Astrocyte (in vitro differentiated cells and primary cell): ENCODE measurements around the gene FAM222A. TPM values are rescaled to one million over a fixed set of nuclear protein-coding genes. Genes with fewer than 3 reads are reported as not detected.
A peak's percentile ranks its signal among the peaks of the same experiment; 100 is the strongest.

Experiments
- DNase-seq: peaks from one replicate; pipeline ENCODE4 v3.0.0-alpha.2; 2010; ENCODE audit warnings: low read depth
- FAIRE-seq: peaks from 2 replicates; lab custom pipeline; 2011; peaks lifted over from hg19 to GRCh38; lab: Jason Lieb, UNC
- H2AFZ ChIP-seq: 2 replicates; pipeline ENCODE4 v1.6.0; 2012; ENCODE audit warnings: low read depth, low read length, inconsistent platforms
- H3K27ac ChIP-seq: 2 replicates; pipeline ENCODE4 v1.5.1; 2011; ENCODE audit warnings: low read depth, low read length, inconsistent platforms
- H3K27me3 ChIP-seq: 2 replicates; pipeline ENCODE4 v1.6.0; 2011; ENCODE audit warnings: low read length, inconsistent platforms; ENCODE audit not compliant: insufficient read depth
- H3K36me3 ChIP-seq: 2 replicates; pipeline ENCODE4 v1.5.1; 2011; ENCODE audit warnings: low read length, inconsistent platforms; ENCODE audit not compliant: insufficient read depth
- H3K4me1 ChIP-seq: 2 replicates; pipeline ENCODE4 v1.5.1; 2011; ENCODE audit warnings: low read length, inconsistent platforms; ENCODE audit not compliant: insufficient read depth
- H3K4me2 ChIP-seq: 2 replicates; pipeline ENCODE4 v1.6.0; 2012; ENCODE audit warnings: low read length, inconsistent platforms
- H3K4me3 ChIP-seq: 2 replicates; pipeline ENCODE4 v1.5.1; 2011; ENCODE audit warnings: low read depth, mild to moderate bottlenecking, low read length, inconsistent platforms; ENCODE audit not compliant: insufficient read depth
- H3K79me2 ChIP-seq: 2 replicates; pipeline ENCODE4 v1.6.0; 2012; ENCODE audit warnings: mild to moderate bottlenecking, low read length, inconsistent platforms; ENCODE audit not compliant: insufficient read depth
- H3K9ac ChIP-seq: 2 replicates; pipeline ENCODE4 v1.6.0; 2012; ENCODE audit warnings: mild to moderate bottlenecking, low read length, inconsistent platforms
- H3K9me3 ChIP-seq: 2 replicates; pipeline ENCODE4 v1.5.1; 2012; ENCODE audit warnings: low read depth, mild to moderate bottlenecking, low read length, inconsistent platforms; ENCODE audit not compliant: insufficient read depth
- H4K20me1 ChIP-seq: 2 replicates; pipeline ENCODE4 v1.6.0; 2012; ENCODE audit warnings: low read length, inconsistent platforms; ENCODE audit not compliant: insufficient read depth
- H3K27ac Mint-ChIP-seq: one replicate; pipeline ENCODE4 v1.8.0; 2021; ENCODE audit warnings: mild to moderate bottlenecking, mixed read lengths; ENCODE audit not compliant: unreplicated experiment
- H3K27me3 Mint-ChIP-seq: one replicate; pipeline ENCODE4 v1.8.0; 2021; ENCODE audit warnings: low read depth, mixed read lengths; ENCODE audit not compliant: unreplicated experiment
- H3K36me3 Mint-ChIP-seq: one replicate; pipeline ENCODE4 v1.8.0; 2021; ENCODE audit warnings: low read depth, mixed read lengths; ENCODE audit not compliant: unreplicated experiment
- H3K4me1 Mint-ChIP-seq: one replicate; pipeline ENCODE4 v1.8.0; 2021; ENCODE audit warnings: low read depth, mixed read lengths; ENCODE audit not compliant: unreplicated experiment
- H3K4me3 Mint-ChIP-seq: one replicate; pipeline ENCODE4 v1.8.0; 2021; ENCODE audit warnings: mild to moderate bottlenecking, moderate library complexity, mixed read lengths; ENCODE audit not compliant: unreplicated experiment
- H3K9me3 Mint-ChIP-seq: one replicate; pipeline ENCODE4 v1.8.0; 2021; ENCODE audit warnings: mild to moderate bottlenecking, mixed read lengths; ENCODE audit not compliant: unreplicated experiment
- EZH2 ChIP-seq: IDR thresholded peaks from 2 replicates; pipeline ENCODE4 v1.6.1; 2012; ENCODE audit warnings: mild to moderate bottlenecking, low read length, inconsistent platforms; ENCODE audit not compliant: insufficient read depth
- total RNA-seq: library from RNA; stranded (reverse); gene quantifications from 2 replicates; pipeline ENCODE4 v1.2.1, GENCODE V29; 2021
- TF ChIP-seq, protein P1 (sequence below): IDR thresholded peaks from 2 replicates; pipeline ENCODE4 v1.5.1; 2011; ENCODE audit warnings: low read depth, mild to moderate bottlenecking, inconsistent platforms, low read length, moderate library complexity; ENCODE audit not compliant: insufficient read depth

Gene FAM222A
- total RNA-seq, 1 donor from 2014 or later = 1.2 TPM

DNA sequence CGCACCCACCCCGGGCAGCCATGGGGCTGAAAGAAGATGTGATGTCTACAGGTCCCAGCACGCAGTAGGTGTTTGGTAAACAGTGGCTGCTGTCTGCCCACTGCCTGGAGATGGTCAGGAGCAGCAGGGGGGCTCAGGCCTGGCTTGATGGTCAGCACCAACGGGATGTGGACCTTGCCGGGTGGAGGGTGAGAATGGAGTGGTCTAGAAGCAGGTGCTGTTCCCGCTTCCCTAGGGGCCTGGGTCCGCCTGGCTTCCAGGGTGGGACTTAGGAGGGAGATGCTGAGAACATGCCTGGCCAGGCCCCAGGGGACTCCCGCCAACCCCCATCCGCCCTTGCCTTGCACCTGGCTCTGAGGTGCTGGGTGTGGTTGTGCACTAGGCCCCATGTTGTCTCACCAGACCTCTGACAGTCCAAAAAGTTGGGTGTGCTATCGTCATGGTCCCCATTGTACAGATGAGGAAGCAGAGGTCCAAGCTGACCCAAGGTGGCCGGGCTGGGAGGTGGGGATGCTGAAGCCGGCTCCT, 12.9 kb downstream of the FAM222A start:
- no peaks in the 10 kb centered on the region for H3K4me1 ChIP-seq
- no peak overlapping the region for H3K4me3 ChIP-seq
- Mint-ChIP-seq H3K27me3 (peaks cover 31% of the 10 kb centered on the region), H3K36me3 (no peaks in the 10 kb centered on the region), H3K4me3 (no peak overlapping the region), H3K27ac (no peak overlapping the region), H3K4me1 (no peaks in the 10 kb centered on the region), H3K9me3 (no peaks in the 10 kb centered on the region)
- no peak for DNase-seq
- no peaks in the 10 kb centered on the region for H3K9me3 ChIP-seq
- FAIRE-seq = no peak
- no peak overlapping the region for H3K4me2 ChIP-seq
- H3K27me3 ChIP-seq = peaks cover 23% of the 10 kb centered on the region
- no peaks in the 10 kb centered on the region for H3K79me2 ChIP-seq
- no peak overlapping the region for H3K9ac ChIP-seq
- H4K20me1 ChIP-seq = no peaks in the 10 kb centered on the region
- H3K36me3 ChIP-seq = no peaks in the 10 kb centered on the region
- no peak overlapping the region for H2AFZ ChIP-seq
- TF ChIP-seq, protein P1, sequence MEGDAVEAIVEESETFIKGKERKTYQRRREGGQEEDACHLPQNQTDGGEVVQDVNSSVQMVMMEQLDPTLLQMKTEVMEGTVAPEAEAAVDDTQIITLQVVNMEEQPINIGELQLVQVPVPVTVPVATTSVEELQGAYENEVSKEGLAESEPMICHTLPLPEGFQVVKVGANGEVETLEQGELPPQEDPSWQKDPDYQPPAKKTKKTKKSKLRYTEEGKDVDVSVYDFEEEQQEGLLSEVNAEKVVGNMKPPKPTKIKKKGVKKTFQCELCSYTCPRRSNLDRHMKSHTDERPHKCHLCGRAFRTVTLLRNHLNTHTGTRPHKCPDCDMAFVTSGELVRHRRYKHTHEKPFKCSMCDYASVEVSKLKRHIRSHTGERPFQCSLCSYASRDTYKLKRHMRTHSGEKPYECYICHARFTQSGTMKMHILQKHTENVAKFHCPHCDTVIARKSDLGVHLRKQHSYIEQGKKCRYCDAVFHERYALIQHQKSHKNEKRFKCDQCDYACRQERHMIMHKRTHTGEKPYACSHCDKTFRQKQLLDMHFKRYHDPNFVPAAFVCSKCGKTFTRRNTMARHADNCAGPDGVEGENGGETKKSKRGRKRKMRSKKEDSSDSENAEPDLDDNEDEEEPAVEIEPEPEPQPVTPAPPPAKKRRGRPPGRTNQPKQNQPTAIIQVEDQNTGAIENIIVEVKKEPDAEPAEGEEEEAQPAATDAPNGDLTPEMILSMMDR = no peak
- no peak for TF ChIP-seq EZH2
- H3K27ac ChIP-seq = no peak overlapping the region

- no peak for FAIRE-seq
Measured at GRCh38 chr12:109727039-109727723, 13.6 kb downstream of the FAM222A start.

More at GRCh38 chr12:109727039-109727723, 13.6 kb downstream of the FAM222A start:
- no peak overlapping the region for H3K4me3 ChIP-seq
- DNase-seq = no peak
- Mint-ChIP-seq H3K9me3 (no peaks in the 10 kb centered on the region), H3K27ac (peak overlapping the region; percentile 53), H3K4me3 (no peak overlapping the region), H3K4me1 (no peaks in the 10 kb centered on the region), H3K27me3 (peaks cover 25% of the 10 kb centered on the region), H3K36me3 (no peaks in the 10 kb centered on the region)
- no peak overlapping the region for H3K27ac ChIP-seq
- no peaks in the 10 kb centered on the region for H3K4me1 ChIP-seq
- H3K4me2 ChIP-seq = no peak overlapping the region
- no peak overlapping the region for H3K9ac ChIP-seq
- no peaks in the 10 kb centered on the region for H3K36me3 ChIP-seq
- peaks cover 18% of the 10 kb centered on the region for H3K27me3 ChIP-seq
- TF ChIP-seq, protein P1 = no peak
- no peaks in the 10 kb centered on the region for H3K79me2 ChIP-seq
- H2AFZ ChIP-seq = no peak overlapping the region
- H3K9me3 ChIP-seq = no peaks in the 10 kb centered on the region
- no peaks in the 10 kb centered on the region for H4K20me1 ChIP-seq
